Esophagus (tissue), 2 donors: ENCODE measurements around the gene ZNF492. TPM values are rescaled to one million over a fixed set of nuclear protein-coding genes. Genes with fewer than 3 reads are reported as not detected.
"Not testable (repeated sequence)": the region's sequence is repeated elsewhere in the genome, so short reads cannot be mapped to it uniquely, and the experiment has no call there.

Source experiments
- H3K27ac ChIP-seq, 2 donors: one replicate each; pipeline ENCODE4 v1.5.1; 2013; ENCODE audit warnings: low read depth in 2 of 2, mild to moderate bottlenecking in 2 of 2, inconsistent platforms in 1 of 2, low read length in 1 of 2, moderate library complexity in 1 of 2
- H3K27me3 ChIP-seq, 2 donors: one replicate each; pipeline ENCODE4 v1.6.1; 2013; ENCODE audit warnings: low read length in 2 of 2, control low read depth in 1 of 2, mild to moderate bottlenecking in 1 of 2; ENCODE audit not compliant: insufficient read depth in 2 of 2, control insufficient read depth in 1 of 2
- H3K36me3 ChIP-seq, 2 donors: one replicate each; pipeline ENCODE4 v1.6.1; 2013; ENCODE audit warnings: low read length in 1 of 2; ENCODE audit not compliant: control insufficient read depth in 2 of 2, insufficient read depth in 2 of 2
- H3K4me1 ChIP-seq, 2 donors: one replicate each; pipeline ENCODE4 v1.6.1; 2013; ENCODE audit warnings: low read length in 1 of 2; ENCODE audit not compliant: control insufficient read depth in 2 of 2, insufficient read depth in 2 of 2
- H3K4me3 ChIP-seq, 2 donors: one replicate each; pipeline ENCODE4 v1.5.1; 2013; ENCODE audit warnings: low read length in 2 of 2, mild to moderate bottlenecking in 2 of 2, low read depth in 1 of 2, moderate library complexity in 1 of 2
- H3K9me3 ChIP-seq, 2 donors: one replicate each; pipeline ENCODE4 v1.6.1; 2013; ENCODE audit warnings: mild to moderate bottlenecking in 2 of 2, low read depth in 1 of 2, low read length in 1 of 2, moderate library complexity in 1 of 2; ENCODE audit not compliant: control insufficient read depth in 2 of 2, insufficient read depth in 1 of 2
- WGBS, 2 donors: extraction: QIAGEN DNeasy Blood & Tissue Kit; methylation state at CpG; one replicate each; pipeline ENCODE4 v1.1.7; 2013; 5-methylcytosine and 5-hydroxymethylcytosine counted together
- polyA plus RNA-seq, 2 donors: library from polyadenylated mRNA; stranded (reverse); fragments of 200-250 nt; gene quantifications; one replicate each; pipeline ENCODE4 v1.2.3, GENCODE V29; 2013
- donor health status: healthy with polysubstance abuse.
- donor health status: Bipolar disorder and iron deficiency.

The ZNF492 gene
- polyA plus RNA-seq = under 1 TPM; 0.15 to 0.22 TPM

- H3K36me3 ChIP-seq, H3K27me3 ChIP-seq, H3K4me1 ChIP-seq, H3K27ac ChIP-seq, H3K9me3 ChIP-seq: not testable (repeated sequence)
- H3K4me3 ChIP-seq = peak within 1 kb of the TSS; percentile 67 to 68
- 22 to 25% methylated on average over 36 of the region's 36 CpGs for WGBS, 2 donors
Measured at GRCh38 chr19:22633706-22634449, at the start of gene ZNF492. Gene ZNF492, plus strand, starts transcription at chr19:22634324. Its CDS starts 19,076 bp downstream, at chr19:22653400.

DNA sequence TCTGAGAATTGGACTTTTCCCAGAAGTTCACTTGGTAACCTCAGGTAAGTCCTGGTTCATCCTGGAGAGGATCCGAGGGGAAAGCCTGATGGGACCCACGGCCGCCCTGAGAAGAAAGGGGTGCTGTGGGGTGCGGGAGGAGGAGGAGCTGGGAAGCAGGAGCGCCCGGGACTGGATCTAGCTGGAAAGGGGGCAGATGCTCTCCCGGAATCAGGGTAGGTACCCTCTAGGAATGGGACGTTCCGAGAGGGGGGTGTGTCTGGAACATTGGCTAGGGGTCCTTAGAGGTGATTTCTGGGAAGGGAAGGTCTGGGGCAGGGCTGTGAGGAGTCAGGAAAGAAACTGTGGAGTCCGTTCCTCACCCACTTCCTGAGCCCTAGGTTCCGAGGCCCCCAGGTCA lies 38.7 kb upstream of the ZNF492 start:
- Histone ChIP-seq H3K27ac (no peak overlapping the region), H3K36me3 (no peaks in the 10 kb centered on the region), H3K4me3 (no peak overlapping the region), H3K4me1 (no peaks in the 10 kb centered on the region), H3K27me3 (no peaks in the 10 kb centered on the region), H3K9me3 (peaks cover 8 to 19% of the 10 kb centered on the region in 2 donors)
- 54 to 64% methylated on average over 10 to 11 of the region's 11 CpGs for WGBS, 2 donors

- Histone ChIP-seq H3K9me3 (peaks cover 11 to 23% of the 10 kb centered on the region in 2 donors), H3K36me3 (no peaks in the 10 kb centered on the region), H3K4me3 (no peak overlapping the region), H3K27me3 (no peaks in the 10 kb centered on the region), H3K4me1 (no peaks in the 10 kb centered on the region), H3K27ac (no peak overlapping the region)
- WGBS, 2 donors = 16 to 18% methylated on average over 16 to 24 of the region's 24 CpGs
Measured at GRCh38 chr19:22595918-22596341, 38.2 kb upstream of the ZNF492 start.

GRCh38 chr19:22600690-22601648 lies 33.2 kb upstream of the ZNF492 start:
- 79 to 83% methylated on average over 18 of the region's 18 CpGs for WGBS, 2 donors
- Histone ChIP-seq H3K27me3 (no peaks in the 10 kb centered on the region), H3K27ac (no peak overlapping the region), H3K4me3 (no peak overlapping the region), H3K36me3 (no peaks in the 10 kb centered on the region), H3K4me1 (no peaks in the 10 kb centered on the region), H3K9me3 (peaks cover 21 to 43% of the 10 kb centered on the region in 2 donors)

GRCh38 chr19:22601906-22602630 lies 32.1 kb upstream of the ZNF492 start:
- peaks cover 18 to 45% of the 10 kb centered on the region in 2 donors for H3K9me3 ChIP-seq
- no peak overlapping the region for H3K27ac ChIP-seq
- no peaks in the 10 kb centered on the region for H3K4me1 ChIP-seq
- no peak overlapping the region for H3K4me3 ChIP-seq
- no peaks in the 10 kb centered on the region for H3K27me3 ChIP-seq
- 80 to 85% methylated on average over 12 of the region's 12 CpGs for WGBS, 2 donors
- no peaks in the 10 kb centered on the region for H3K36me3 ChIP-seq

- H3K9me3 ChIP-seq = peaks cover 18 to 47% of the 10 kb centered on the region in 2 donors
- no peaks in the 10 kb centered on the region for H3K4me1 ChIP-seq
- 65 to 68% methylated on average over 19 of the region's 19 CpGs for WGBS, 2 donors
- H3K4me3 ChIP-seq = no peak overlapping the region
- no peaks in the 10 kb centered on the region for H3K36me3 ChIP-seq
- no peak overlapping the region for H3K27ac ChIP-seq
- no peaks in the 10 kb centered on the region for H3K27me3 ChIP-seq
Measured at GRCh38 chr19:22602631-22603272, 31.4 kb upstream of the ZNF492 start.

DNA sequence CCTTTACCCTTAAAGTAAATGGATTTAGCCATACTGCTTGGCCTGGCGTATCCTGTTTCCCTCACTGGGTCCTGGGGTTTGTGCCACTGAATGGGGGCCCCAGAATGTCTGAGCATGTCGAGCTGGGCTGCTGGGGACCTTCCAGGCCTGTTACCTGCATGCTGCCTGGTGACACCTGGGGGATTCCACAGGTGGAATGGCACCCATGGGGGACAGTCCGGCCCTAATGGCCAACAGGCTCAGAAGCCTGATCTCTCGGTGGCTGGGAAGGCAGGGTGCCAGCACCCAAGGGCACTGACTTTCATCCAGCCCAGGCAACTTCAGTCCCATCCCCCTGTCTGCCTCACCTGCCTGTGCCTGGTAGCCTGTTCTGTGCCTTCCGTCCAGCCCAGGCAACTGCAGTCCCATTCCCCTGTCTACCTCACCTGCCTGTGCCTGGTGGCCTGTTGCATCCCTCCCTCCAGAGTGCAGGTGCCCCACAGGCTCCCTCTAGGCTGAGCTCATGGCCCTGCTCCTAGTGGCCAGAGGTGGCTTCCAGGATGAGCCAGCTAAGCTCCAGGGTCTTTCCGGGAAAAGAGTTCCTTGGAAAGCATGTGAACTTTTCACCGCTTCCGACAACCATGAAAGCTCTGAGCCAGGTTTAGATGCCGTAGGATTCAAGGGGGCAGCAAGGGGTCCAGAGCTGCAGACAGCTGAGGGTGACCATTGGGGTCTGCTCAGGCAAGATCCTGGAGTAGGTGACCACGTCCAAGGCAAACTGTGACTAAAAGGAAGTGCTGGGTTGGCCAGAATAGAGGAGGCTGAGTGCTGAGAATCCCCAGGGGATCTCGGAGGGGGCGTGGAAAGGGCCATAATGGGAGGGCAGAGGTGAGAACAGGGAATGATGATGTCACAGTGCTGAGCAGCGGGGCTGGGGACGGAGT lies 30.3 kb upstream of the ZNF492 start:
- peaks cover 22 to 45% of the 10 kb centered on the region in 2 donors for H3K9me3 ChIP-seq
- no peaks in the 10 kb centered on the region for H3K4me1 ChIP-seq
- WGBS, 2 donors = 72 to 74% methylated on average over 14 of the region's 14 CpGs
- H3K36me3 ChIP-seq = no peaks in the 10 kb centered on the region
- no peak overlapping the region for H3K4me3 ChIP-seq
- no peak overlapping the region for H3K27ac ChIP-seq
- H3K27me3 ChIP-seq = no peaks in the 10 kb centered on the region

DNA sequence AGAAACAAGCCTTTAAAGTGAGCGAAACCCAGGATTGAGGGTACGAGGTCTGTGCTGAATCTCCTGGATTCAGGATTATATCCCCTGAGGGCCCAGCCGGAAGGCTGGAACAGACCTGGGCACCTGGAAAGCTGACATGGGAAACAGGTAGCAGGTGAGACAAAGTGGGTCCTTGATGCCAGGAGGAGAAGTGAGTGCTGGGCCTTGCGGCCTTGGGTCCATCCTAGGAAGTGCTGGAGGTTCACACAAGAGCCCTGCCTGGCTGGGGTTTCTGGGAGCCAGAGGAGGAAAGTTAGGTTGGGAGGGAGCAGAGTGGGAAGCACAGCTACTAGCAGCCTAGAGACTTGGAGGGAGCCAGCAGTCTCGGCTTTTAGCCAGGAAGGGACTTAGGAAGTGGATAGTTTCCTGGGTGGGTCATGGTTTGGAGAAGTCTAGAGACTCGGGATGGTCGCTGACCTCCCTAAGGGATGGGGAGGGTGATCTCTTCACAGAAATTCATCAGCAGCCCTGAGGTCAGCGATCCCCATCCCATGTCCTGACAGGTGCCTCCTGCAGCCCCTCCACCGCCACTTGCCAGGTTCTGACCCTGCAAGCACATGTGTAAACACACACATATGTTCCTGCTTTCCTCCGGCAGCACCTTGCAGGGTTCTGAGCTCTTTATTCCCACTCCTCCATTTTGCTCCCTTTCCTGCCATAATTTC lies 29.4 kb upstream of the ZNF492 start:
- no peaks in the 10 kb centered on the region for H3K4me1 ChIP-seq
- no peak overlapping the region for H3K27ac ChIP-seq
- H3K9me3 ChIP-seq = peaks cover 22 to 43% of the 10 kb centered on the region in 2 donors
- H3K4me3 ChIP-seq = no peak overlapping the region
- no peaks in the 10 kb centered on the region for H3K36me3 ChIP-seq
- WGBS, 2 donors = 74% methylated on average over 10 of the region's 10 CpGs
- no peaks in the 10 kb centered on the region for H3K27me3 ChIP-seq
